Coronary artery (tissue), 2 donors: ENCODE results near the gene PGK1.
"Not testable (repeated sequence)": the region's sequence is repeated elsewhere in the genome, so short reads cannot be mapped to it uniquely, and the experiment has no call there.

ENCODE experiments used
- DNase-seq: peaks from one replicate; pipeline ENCODE4 v3.0.0-alpha.2; 2017; ENCODE audit warnings: low spot score
- H3K27ac ChIP-seq, 2 donors: fragments of 200-600 bp; sonication (generic); one replicate each; pipeline ENCODE4 v1.5.1; 2016 to 2019
- H3K4me3 ChIP-seq: fragments of 200-600 bp; sonication (generic); 2 replicates; pipeline ENCODE4 v1.5.1; 2016; ENCODE audit warnings: mild to moderate bottlenecking, moderate library complexity
- CTCF ChIP-seq: fragments of 200-600 bp; sonication (generic); IDR thresholded peaks from one replicate; pipeline ENCODE4 v1.5.1; 2019; ENCODE audit warnings: antibody characterized with exemption

Gene PGK1

GRCh38 chrX:78129714-78130113 lies 25.7 kb downstream of the PGK1 start:
- Histone ChIP-seq H3K27ac (no peak overlapping the region), H3K4me3 (no peak overlapping the region)
- no peak for TF ChIP-seq CTCF
- DNase-seq: no peak

GRCh38 chrX:78130396-78130795 lies 26.3 kb downstream of the PGK1 start:
- Histone ChIP-seq H3K27ac (no peak overlapping the region), H3K4me3 (no peak overlapping the region)
- no peak for TF ChIP-seq CTCF
- DNase-seq: no peak

- no peak for DNase-seq
- TF ChIP-seq CTCF: no peak
- no peak overlapping the region for H3K4me3 ChIP-seq
- no peak overlapping the region for H3K27ac ChIP-seq
These were observed 27.1 kb downstream of the PGK1 start for GRCh38 chrX:78131117-78131516.

- Histone ChIP-seq H3K4me3 (no peak overlapping the region), H3K27ac (no peak overlapping the region)
- no peak for DNase-seq
- no peak for TF ChIP-seq CTCF
These were observed 29.4 kb downstream of the PGK1 start for GRCh38 chrX:78133238-78133960.

GRCh38 chrX:78139160-78140123 lies 35.4 kb downstream of the PGK1 start, which contains the start of gene TAF9B:
TSS of gene TAF9B (minus strand) at chrX:78139650. CDS start at chrX:78139611, 39 bp downstream.
- H3K27ac ChIP-seq: peak within 1 kb of the TSS; percentile 68 to 93
- TF ChIP-seq CTCF: no peak
- H3K4me3 ChIP-seq: peak within 1 kb of the TSS; percentile 83
- peak; percentile 90 for DNase-seq

- no peak for DNase-seq
- Histone ChIP-seq H3K27ac (no peak overlapping the region), H3K4me3 (peak overlapping the region; percentile 83)
- no peak for TF ChIP-seq CTCF
These were observed 36.2 kb downstream of the PGK1 start for GRCh38 chrX:78140206-78140605.

- DNase-seq, H3K27ac ChIP-seq, H3K4me3 ChIP-seq: not testable (repeated sequence)
These were observed 43.0 kb downstream of the PGK1 start for GRCh38 chrX:78147002-78147540.

GRCh38 chrX:78157373-78157772 lies 53.3 kb downstream of the PGK1 start:
- not testable (repeated sequence) for H3K27ac ChIP-seq, DNase-seq

GRCh38 chrX:78157846-78158245 lies 53.8 kb downstream of the PGK1 start:
- H3K4me3 ChIP-seq, DNase-seq, H3K27ac ChIP-seq: not testable (repeated sequence)

More at GRCh38 chrX:78157373-78157772, 53.3 kb downstream of the PGK1 start:
- H3K4me3 ChIP-seq: not testable (repeated sequence)

- not testable (repeated sequence) for H3K4me3 ChIP-seq, DNase-seq, H3K27ac ChIP-seq
These were observed 56.7 kb downstream of the PGK1 start for GRCh38 chrX:78160711-78161110.

GRCh38 chrX:78163175-78163574 lies 59.1 kb downstream of the PGK1 start:
- not testable (repeated sequence) for H3K27ac ChIP-seq, H3K4me3 ChIP-seq, DNase-seq
